GM11168 (cell line): ENCODE measurements around the gene COPG1.

Experiments used
- in situ Hi-C: fragments of 300-500 bp; cut with MboI; formaldehyde crosslinking; loops from one replicate; pipeline ENCODE4 v1.12.0; 2022; ENCODE audit warnings: low sequenced_read_pairs; ENCODE audit not compliant: unreplicated experiment

The COPG1 gene

GRCh38 chr3:129312021-129312639 lies 62.7 kb downstream of the COPG1 start:
- in situ Hi-C loops = no loop called here

GRCh38 chr3:129312671-129313414 lies 63.4 kb downstream of the COPG1 start:
- in situ Hi-C loops = no loop called here

GRCh38 chr3:129313415-129313664 lies 63.9 kb downstream of the COPG1 start:
- in situ Hi-C loops = no loop called here

- in situ Hi-C loops = no loop called here
Observed at GRCh38 chr3:129313665-129314385, 64.4 kb downstream of the COPG1 start.

GRCh38 chr3:129314386-129315222 lies 65.2 kb downstream of the COPG1 start:
- in situ Hi-C loops = no loop called here

GRCh38 chr3:129315223-129315997 lies 66.0 kb downstream of the COPG1 start:
- in situ Hi-C loops = no loop called here

- in situ Hi-C loops = no loop called here
Observed at GRCh38 chr3:129315998-129316247, 66.5 kb downstream of the COPG1 start.

GRCh38 chr3:129316248-129317013 lies 67.0 kb downstream of the COPG1 start:
- in situ Hi-C loops = no loop called here

- in situ Hi-C loops = no loop called here
Observed at GRCh38 chr3:129317014-129317771, 67.8 kb downstream of the COPG1 start.

GRCh38 chr3:129317848-129318247 lies 68.4 kb downstream of the COPG1 start:
- in situ Hi-C loops = no loop called here

GRCh38 chr3:129318921-129319320 lies 69.5 kb downstream of the COPG1 start:
- in situ Hi-C loops = no loop called here

- in situ Hi-C loops = no loop called here
Observed at GRCh38 chr3:129320261-129320660, 70.9 kb downstream of the COPG1 start.

GRCh38 chr3:129320825-129321487 lies 71.5 kb downstream of the COPG1 start:
- in situ Hi-C loops = no loop called here

GRCh38 chr3:129321887-129322286 lies 72.5 kb downstream of the COPG1 start:
- in situ Hi-C loops = no loop called here

- in situ Hi-C loops = no loop called here
Observed at GRCh38 chr3:129323651-129324294, 74.4 kb downstream of the COPG1 start.

GRCh38 chr3:129324855-129325254 lies 75.4 kb downstream of the COPG1 start:
- in situ Hi-C loops = no loop called here

- in situ Hi-C loops = no loop called here
Observed at GRCh38 chr3:129325383-129325782, 76.0 kb downstream of the COPG1 start.

GRCh38 chr3:129326138-129326537 lies 76.7 kb downstream of the COPG1 start:
- in situ Hi-C loops = no loop called here
